Prostate gland (tissue), 2 donors: ENCODE measurements around the gene ANKMY1. TPM values are rescaled to one million over a fixed set of nuclear protein-coding genes. Genes with fewer than 3 reads are reported as not detected.
"Not testable (repeated sequence)": the region's sequence is repeated elsewhere in the genome, so short reads cannot be mapped to it uniquely, and the experiment has no call there.

Experiments
- DNase-seq: peaks from one replicate; pipeline ENCODE4 v3.0.0-alpha.2; 2019; ENCODE audit warnings: low spot score
- H3K27ac ChIP-seq, 2 donors: fragments of 200-600 bp; sonication (generic); 2 replicates each; pipeline ENCODE4 v1.5.1; 2017 to 2019
- H3K27me3 ChIP-seq: fragments of 200-600 bp; sonication (generic); replicated peaks from 2 replicates; pipeline ENCODE4 v1.5.1; 2019; ENCODE audit not compliant: insufficient read depth
- H3K36me3 ChIP-seq, 2 donors: fragments of 200-600 bp; sonication (generic); 1 replicate in 1 of 2; 2 replicates in 1 of 2; pipeline versions ENCODE4 v1.5.1 to v1.8.1; 2017 to 2019
- H3K4me1 ChIP-seq: fragments of 200-600 bp; sonication (generic); replicated peaks from 2 replicates; pipeline ENCODE4 v1.5.1; 2019
- H3K4me3 ChIP-seq, 2 donors: fragments of 200-600 bp; sonication (generic); 2 replicates each; pipeline ENCODE4 v1.5.1; 2017 to 2019
- H3K9me3 ChIP-seq: fragments of 200-600 bp; sonication (generic); 2 replicates; pipeline ENCODE4 v1.5.1; 2017
- CTCF ChIP-seq, 4 experiments: fragments of 200-600 bp in 2 of 4; fragments of 450-650 bp in 2 of 4; sonication (generic) in 2 of 4; IDR thresholded peaks; 1 replicate in 3 of 4; 2 replicates in 1 of 4; pipeline ENCODE4 v1.5.1; 2016 to 2019; ENCODE audit warnings: antibody characterized with exemption in 4 of 4, mild to moderate bottlenecking in 2 of 4, moderate library complexity in 2 of 4
- POLR2A ChIP-seq: fragments of 450-650 bp; IDR thresholded peaks from one replicate; pipeline ENCODE4 v1.6.1; 2016; ENCODE audit warnings: antibody characterized with exemption, mild to moderate bottlenecking
- POLR2AphosphoS5 ChIP-seq: sonication (generic); formaldehyde crosslinking; IDR thresholded peaks from one replicate; pipeline ENCODE4 v1.6.1; 2017; ENCODE audit warnings: antibody characterized with exemption
- WGBS: methylation state at CpG from one replicate; pipeline ENCODE4 v1.1.5; 2018; 5-methylcytosine and 5-hydroxymethylcytosine counted together
- intact Hi-C: fragments of 100-400 bp; cut with DNase I; formaldehyde crosslinking; loops from one replicate; pipeline ENCODE4 v1.14.2; 2022
- total RNA-seq, 2 donors: library from RNA; depleted of rRNA; stranded (reverse); fragments of >200 nt; gene quantifications; one replicate each; pipeline ENCODE4 v1.1.0, GENCODE V29; 2016

The ANKMY1 gene
- total RNA-seq, 2 donors from 2014 or later, result 22.7 to 31.4 TPM

- Histone ChIP-seq H3K4me3 (no peak overlapping the region), H3K27ac (no peak overlapping the region), H3K9me3 (no peaks in the 10 kb centered on the region), H3K36me3 (no peaks in the 10 kb centered on the region), H3K4me1 (no peaks in the 10 kb centered on the region), H3K27me3 (no peaks in the 10 kb centered on the region)
- no peak for DNase-seq
- no peak for TF ChIP-seq POLR2A
- TF ChIP-seq CTCF (IDR thresholded peaks at IDR 0.05), result no peak
- no peak for TF ChIP-seq POLR2AphosphoS5
- intact Hi-C loops, result no loop called here
- WGBS, result 98% methylated on average over 32 of the region's 32 CpGs
Measured at GRCh38 chr2:240523451-240524281, 34.1 kb downstream of the ANKMY1 start.

GRCh38 chr2:240522406-240522805 lies 35.4 kb downstream of the ANKMY1 start:
- H3K4me3 ChIP-seq, result no peak overlapping the region
- no peaks in the 10 kb centered on the region for H3K4me1 ChIP-seq
- no peaks in the 10 kb centered on the region for H3K27me3 ChIP-seq
- H3K27ac ChIP-seq, result no peak overlapping the region
- no peak for DNase-seq
- WGBS, result 95% methylated on average over 12 of the region's 12 CpGs
- no peak for TF ChIP-seq POLR2AphosphoS5
- TF ChIP-seq POLR2A, result no peak
- no peak for TF ChIP-seq CTCF (IDR thresholded peaks at IDR 0.05)
- no peaks in the 10 kb centered on the region for H3K36me3 ChIP-seq
- intact Hi-C loops, result no loop called here
- no peaks in the 10 kb centered on the region for H3K9me3 ChIP-seq

DNA sequence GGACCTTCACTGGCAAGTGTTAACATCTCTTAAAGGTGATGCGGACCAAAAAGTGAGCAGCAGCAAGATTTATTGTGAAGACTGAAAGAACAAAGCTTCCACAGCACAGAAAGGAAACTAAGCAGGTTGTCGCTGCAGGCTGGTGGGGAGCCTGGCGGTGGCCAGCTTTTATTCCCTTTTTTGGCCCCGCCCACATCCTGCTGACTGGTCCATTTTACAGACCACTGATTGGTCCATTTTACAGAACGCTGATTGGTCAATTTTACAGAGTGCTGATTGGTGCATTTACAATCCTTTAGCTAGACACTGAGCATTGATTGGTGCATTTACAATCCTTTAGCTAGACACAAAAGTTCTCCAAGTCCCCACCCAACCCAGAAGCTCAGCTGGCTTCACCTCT lies 35.9 kb downstream of the ANKMY1 start:
- H3K36me3 ChIP-seq, intact Hi-C loops: not testable (repeated sequence)

GRCh38 chr2:240520974-240521350 lies 36.8 kb downstream of the ANKMY1 start:
- Histone ChIP-seq H3K4me3 (no peak overlapping the region), H3K9me3 (no peaks in the 10 kb centered on the region), H3K27me3 (no peaks in the 10 kb centered on the region), H3K4me1 (no peaks in the 10 kb centered on the region), H3K36me3 (no peaks in the 10 kb centered on the region), H3K27ac (no peak overlapping the region)
- intact Hi-C loops, result no loop called here
- no peak for TF ChIP-seq CTCF (IDR thresholded peaks at IDR 0.05)
- no peak for TF ChIP-seq POLR2A
- TF ChIP-seq POLR2AphosphoS5, result no peak
- DNase-seq, result no peak
- 93% methylated on average over 12 of the region's 12 CpGs for WGBS

More for the DNA sequence above, 35.9 kb downstream of the ANKMY1 start:
- DNase-seq, H3K4me3 ChIP-seq, H3K27me3 ChIP-seq, H3K9me3 ChIP-seq, H3K4me1 ChIP-seq, H3K27ac ChIP-seq: not testable (repeated sequence)
- 95% methylated on average over 5 of the region's 5 CpGs for WGBS

GRCh38 chr2:240520130-240520973 lies 37.4 kb downstream of the ANKMY1 start:
- no peaks in the 10 kb centered on the region for H3K36me3 ChIP-seq
- no peaks in the 10 kb centered on the region for H3K27me3 ChIP-seq
- no peak overlapping the region for H3K27ac ChIP-seq
- intact Hi-C loops, result no loop called here
- no peaks in the 10 kb centered on the region for H3K4me1 ChIP-seq
- no peak overlapping the region for H3K4me3 ChIP-seq
- DNase-seq, result no peak
- TF ChIP-seq CTCF (IDR thresholded peaks at IDR 0.05) (no peak), POLR2A (no peak)
- WGBS, result 18% methylated on average over 52 of the region's 52 CpGs
- H3K9me3 ChIP-seq, result no peaks in the 10 kb centered on the region
